ENCODE measurements around the gene UGT1A7.
"Not testable (repeated sequence)": the region's sequence is repeated elsewhere in the genome, so short reads cannot be mapped to it uniquely, and the experiment has no call there.

The UGT1A7 gene

GRCh38 chr2:233745073-233745755, 63.5 kb downstream of the UGT1A7 start:
- no peak for TF ChIP-seq JUND (IDR thresholded peaks at IDR 0.05; ENCODE audit: low read depth)
- no peak for DNase-seq (ENCODE audit: low read depth in 1 of 2, low spot score in 1 of 2)
- in situ Hi-C loops (cut with HindIII; ENCODE audit: low pct_unique_long_range_greater_than_20kb, low sequenced_read_pairs), result no loop called here

DNA sequence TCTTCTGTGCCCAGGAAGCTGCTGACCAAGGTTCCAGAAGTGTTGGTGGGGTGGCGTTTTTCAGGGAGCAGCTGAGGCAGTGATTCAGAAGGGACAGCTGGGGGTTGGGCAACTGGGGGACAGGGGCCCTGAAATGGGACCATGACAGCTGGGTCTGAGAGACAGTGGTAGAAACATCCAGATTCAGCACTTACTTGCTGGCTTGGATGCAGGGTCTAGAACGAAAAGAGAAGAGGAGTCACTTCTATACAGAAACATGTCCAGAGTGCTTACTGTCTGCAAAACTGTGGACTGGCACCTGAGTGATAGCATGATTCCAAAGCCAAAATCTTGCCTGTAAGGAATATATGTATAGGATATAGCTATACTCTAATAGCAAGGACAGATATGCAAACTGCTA, 64.1 kb downstream of the UGT1A7 start:
- in situ Hi-C loops (cut with HindIII; ENCODE audit: low pct_unique_long_range_greater_than_20kb, low sequenced_read_pairs); DNase-seq (ENCODE audit: low read depth in 1 of 2, low spot score in 1 of 2): not testable (repeated sequence)

- no peak for DNase-seq (ENCODE audit: low read depth in 1 of 2, low spot score in 1 of 2)
- in situ Hi-C loops (cut with HindIII; ENCODE audit: low pct_unique_long_range_greater_than_20kb, low sequenced_read_pairs), result no loop called here
- no peak for TF ChIP-seq JUND (IDR thresholded peaks at IDR 0.05; ENCODE audit: low read depth)
These were observed 65.0 kb downstream of the UGT1A7 start for GRCh38 chr2:233746475-233747282.

GRCh38 chr2:233747283-233747544, 65.5 kb downstream of the UGT1A7 start:
- TF ChIP-seq JUND (IDR thresholded peaks at IDR 0.05; ENCODE audit: low read depth), result no peak
- in situ Hi-C loops (cut with HindIII; ENCODE audit: low pct_unique_long_range_greater_than_20kb, low sequenced_read_pairs), result no loop called here
- DNase-seq (ENCODE audit: low read depth in 1 of 2, low spot score in 1 of 2), result no peak

- DNase-seq (ENCODE audit: low read depth in 1 of 2, low spot score in 1 of 2); in situ Hi-C loops (cut with HindIII; ENCODE audit: low pct_unique_long_range_greater_than_20kb, low sequenced_read_pairs): not testable (repeated sequence)
These were observed 69.0 kb downstream of the UGT1A7 start for GRCh38 chr2:233750689-233751088.

- DNase-seq (ENCODE audit: low read depth in 1 of 2, low spot score in 1 of 2); in situ Hi-C loops (cut with HindIII; ENCODE audit: low pct_unique_long_range_greater_than_20kb, low sequenced_read_pairs): not testable (repeated sequence)
These were observed 69.7 kb downstream of the UGT1A7 start for GRCh38 chr2:233751212-233752009.

DNA sequence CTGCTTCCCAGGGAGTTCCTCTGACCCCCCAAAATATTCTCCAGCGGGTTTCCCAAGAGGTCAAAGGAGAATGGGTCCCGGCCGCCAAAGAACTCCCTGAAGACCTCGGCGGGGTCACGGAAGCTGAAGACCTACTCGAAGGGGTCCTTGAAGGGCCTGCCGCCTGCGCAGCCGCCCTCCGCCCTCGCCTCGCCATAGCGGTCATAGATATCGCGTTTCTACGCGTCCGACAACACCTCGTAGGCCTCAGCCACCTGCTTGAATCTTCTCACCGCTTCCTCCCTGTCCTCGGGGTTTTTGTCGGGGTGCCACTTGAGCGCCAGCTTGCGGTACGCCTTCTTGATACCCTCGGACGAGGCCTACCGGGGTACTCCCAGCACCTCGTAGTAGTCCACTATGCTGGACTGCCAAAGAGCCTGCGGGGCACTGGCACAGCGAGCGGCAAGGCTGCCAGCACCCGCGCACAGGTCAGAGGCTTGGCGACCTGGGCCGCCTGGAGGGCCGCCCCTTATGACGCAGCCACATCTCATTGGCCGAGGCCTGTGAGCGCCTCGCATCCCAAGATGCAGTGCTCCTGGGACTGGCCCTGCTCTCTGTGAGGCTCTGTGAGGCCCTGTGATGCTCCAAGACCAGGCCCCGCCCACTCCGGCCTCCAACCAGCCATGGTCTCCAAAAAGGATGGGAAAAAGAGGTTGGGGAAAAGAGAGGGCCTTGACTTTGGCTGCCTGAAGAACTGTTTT, 73.3 kb downstream of the UGT1A7 start:
- TF ChIP-seq JUND (IDR thresholded peaks at IDR 0.05; ENCODE audit: low read depth), result no peak
- in situ Hi-C loops (cut with HindIII; ENCODE audit: low pct_unique_long_range_greater_than_20kb, low sequenced_read_pairs), result no loop called here
- no peak for DNase-seq (ENCODE audit: low read depth in 1 of 2, low spot score in 1 of 2)

DNA sequence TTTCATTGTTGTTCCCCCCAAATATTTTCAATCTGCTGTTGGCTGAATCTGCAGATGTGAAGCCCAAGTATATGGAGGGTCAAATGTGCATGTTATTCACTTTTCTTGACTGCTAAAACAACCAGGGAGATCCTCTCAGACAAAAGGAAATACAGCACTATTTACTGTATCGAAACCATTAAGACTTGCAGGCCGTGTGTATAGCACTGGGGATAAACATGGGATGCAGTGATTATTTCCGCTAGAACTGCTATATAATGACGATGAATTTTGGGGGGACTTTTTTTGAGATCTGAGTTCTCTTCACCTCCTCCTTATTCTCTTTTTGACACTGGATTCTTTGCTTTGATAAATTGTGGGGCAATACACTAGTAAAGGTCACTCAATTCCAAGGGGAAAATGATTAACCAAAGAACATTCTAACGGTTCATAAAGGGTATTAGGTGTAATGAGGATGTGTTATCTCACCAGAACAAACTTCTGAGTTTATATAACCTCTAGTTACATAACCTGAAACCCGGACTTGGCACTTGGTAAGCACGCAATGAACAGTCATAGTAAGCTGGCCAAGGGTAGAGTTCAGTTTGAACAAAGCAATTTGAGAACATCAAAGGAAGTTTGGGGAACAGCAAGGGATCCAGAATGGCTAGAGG, 74.9 kb downstream of the UGT1A7 start:
- in situ Hi-C loops (cut with HindIII; ENCODE audit: low pct_unique_long_range_greater_than_20kb, low sequenced_read_pairs), result no loop called here
- DNase-seq (ENCODE audit: low read depth in 1 of 2, low spot score in 1 of 2), result no peak
- no peak for TF ChIP-seq JUND (IDR thresholded peaks at IDR 0.05; ENCODE audit: low read depth)

DNA sequence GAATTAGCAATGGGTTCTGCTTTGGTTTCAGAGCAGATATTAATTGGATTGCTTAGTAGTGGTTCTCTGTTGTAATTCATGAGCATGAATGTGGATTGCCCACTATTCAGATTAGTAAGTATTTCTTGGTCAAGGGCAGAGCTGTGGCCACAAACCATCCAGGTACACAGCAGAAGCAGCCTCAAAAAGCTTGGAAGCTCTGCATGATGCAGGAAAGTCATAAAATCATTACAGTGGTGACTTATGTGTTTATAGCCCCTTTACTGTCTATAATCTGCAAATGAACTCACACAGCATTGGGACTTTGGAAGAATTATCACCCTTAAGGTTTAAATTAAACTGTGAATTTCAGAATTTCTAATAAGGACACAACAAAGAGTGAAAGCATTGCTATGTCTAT, 76.4 kb downstream of the UGT1A7 start:
- in situ Hi-C loops (cut with HindIII; ENCODE audit: low pct_unique_long_range_greater_than_20kb, low sequenced_read_pairs), result no loop called here
- no peak for TF ChIP-seq JUND (IDR thresholded peaks at IDR 0.05; ENCODE audit: low read depth)
- DNase-seq (ENCODE audit: low read depth in 1 of 2, low spot score in 1 of 2), result no peak

GRCh38 chr2:233758849-233759248, 77.1 kb downstream of the UGT1A7 start:
- no peak for DNase-seq (ENCODE audit: low read depth in 1 of 2, low spot score in 1 of 2)
- TF ChIP-seq JUND (IDR thresholded peaks at IDR 0.05; ENCODE audit: low read depth), result no peak
- in situ Hi-C loops (cut with HindIII; ENCODE audit: low pct_unique_long_range_greater_than_20kb, low sequenced_read_pairs), result no loop called here

DNA sequence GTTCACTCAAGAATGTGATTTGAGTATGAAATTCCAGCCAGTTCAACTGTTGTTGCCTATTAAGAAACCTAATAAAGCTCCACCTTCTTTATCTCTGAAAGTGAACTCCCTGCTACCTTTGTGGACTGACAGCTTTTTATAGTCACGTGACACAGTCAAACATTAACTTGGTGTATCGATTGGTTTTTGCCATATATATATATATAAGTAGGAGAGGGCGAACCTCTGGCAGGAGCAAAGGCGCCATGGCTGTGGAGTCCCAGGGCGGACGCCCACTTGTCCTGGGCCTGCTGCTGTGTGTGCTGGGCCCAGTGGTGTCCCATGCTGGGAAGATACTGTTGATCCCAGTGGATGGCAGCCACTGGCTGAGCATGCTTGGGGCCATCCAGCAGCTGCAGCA, 78.3 kb downstream of the UGT1A7 start, which contains the start of gene UGT1A1:
TSS of gene UGT1A1 (plus strand) at position 228 of the 400 bp plus-strand sequence. CDS start at position 246, 18 bp downstream.
- no peak for DNase-seq (ENCODE audit: low read depth in 1 of 2, low spot score in 1 of 2)
- no peak for TF ChIP-seq JUND (IDR thresholded peaks at IDR 0.05; ENCODE audit: low read depth)
- in situ Hi-C loops (cut with HindIII; ENCODE audit: low pct_unique_long_range_greater_than_20kb, low sequenced_read_pairs), result no loop called here
